NCI-H2227 (cell line): ENCODE data around the gene SERF2.

ENCODE experiments used
- DNase-seq: peaks from one replicate; lab custom pipeline; 2025; ENCODE audit not compliant: unreplicated experiment; lab: John Stamatoyannopoulos, UW

SERF2 gene

DNA sequence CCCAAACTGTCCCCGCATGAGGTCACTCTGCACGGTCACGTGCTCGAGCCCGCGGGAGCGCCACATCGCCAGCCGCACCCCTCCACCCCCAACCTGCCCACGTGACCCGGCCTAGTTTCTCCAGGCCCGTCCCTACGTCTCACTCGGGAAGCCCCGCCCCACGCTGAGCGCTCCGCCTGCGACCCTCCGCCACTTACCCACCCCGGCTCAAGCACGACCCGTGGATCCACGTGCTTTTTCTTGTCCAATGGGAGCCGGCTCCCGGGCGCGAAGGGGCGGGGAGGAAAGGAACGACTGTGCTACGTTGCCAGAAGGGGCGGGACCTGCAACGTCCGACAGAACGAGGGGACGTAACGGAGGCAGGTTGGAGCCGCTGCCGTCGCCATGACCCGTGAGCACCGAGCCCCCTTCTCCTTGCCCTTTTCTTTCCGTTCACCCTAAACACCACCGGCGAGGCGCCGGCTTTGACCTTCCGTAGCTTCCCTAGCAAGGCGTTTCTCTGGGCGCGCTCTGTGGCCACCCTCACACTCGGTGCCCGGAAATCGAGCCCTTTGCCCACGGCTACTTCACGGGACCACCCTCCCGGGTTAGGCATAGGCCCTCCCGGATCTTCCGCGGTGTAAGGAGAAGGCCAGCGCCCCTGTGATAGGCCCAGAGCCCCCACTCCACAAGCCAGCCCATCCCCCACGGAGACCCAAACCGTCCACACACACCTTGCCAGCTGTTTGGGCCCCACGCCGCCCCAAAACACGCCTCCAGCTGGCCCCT lies at the start of gene SERF2:
Gene SERF2 (plus strand): TSS at position 328 of the 768 bp plus-strand sequence. CDS start 57 bp downstream, at position 385.
- DNase-seq, result peak; percentile 98

GRCh38 chr15:43746245-43746902 lies 45.7 kb upstream of the SERF2 start, which contains the start of gene PDIA3:
TSS of gene PDIA3 (plus strand) at chr15:43746438. CDS start at chr15:43746540, 102 bp downstream.
- peak; percentile 91 for DNase-seq

GRCh38 chr15:43746903-43747309 lies 45.2 kb upstream of the SERF2 start:
- peak; percentile 46 for DNase-seq

GRCh38 chr15:43748376-43748775 lies 43.7 kb upstream of the SERF2 start:
- no peak for DNase-seq

- no peak for DNase-seq
Observed at GRCh38 chr15:43749690-43750345, 42.3 kb upstream of the SERF2 start.

DNA sequence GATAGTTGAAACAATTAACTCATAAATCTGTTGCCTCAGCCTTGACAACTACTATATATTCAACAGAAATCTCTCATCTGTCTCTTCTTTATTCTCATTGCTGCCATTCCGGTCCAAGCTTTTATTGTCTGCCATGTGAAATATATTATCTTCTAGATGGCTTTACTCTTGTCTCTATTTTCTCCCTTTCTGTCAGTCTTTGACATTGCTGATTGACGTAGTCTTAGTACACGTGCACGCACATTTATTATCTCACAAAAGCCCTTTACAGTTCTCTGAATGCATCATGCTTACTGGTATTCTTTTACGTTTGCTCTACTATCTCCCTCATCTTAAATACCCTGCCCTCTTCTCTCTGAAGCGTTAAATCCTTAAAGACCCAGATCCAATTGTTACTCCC lies 40.2 kb upstream of the SERF2 start:
- no peak for DNase-seq

DNA sequence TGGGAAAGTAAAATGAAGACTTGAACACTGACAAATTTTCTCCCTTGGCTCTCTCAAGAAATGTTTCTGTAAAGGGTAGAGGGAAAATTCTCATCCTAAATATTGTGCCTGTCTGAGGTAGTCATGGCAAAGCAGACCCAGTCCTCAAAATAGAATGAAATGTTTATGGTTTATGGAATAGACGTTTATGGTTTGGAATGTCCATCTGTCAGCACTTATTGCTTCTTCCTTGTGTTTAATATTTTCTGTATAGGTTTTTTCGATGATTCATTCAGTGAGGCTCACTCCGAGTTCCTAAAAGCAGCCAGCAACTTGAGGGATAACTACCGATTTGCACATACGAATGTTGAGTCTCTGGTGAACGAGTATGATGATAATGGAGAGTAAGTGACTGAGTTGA lies 29.3 kb upstream of the SERF2 start:
- no peak for DNase-seq

DNA sequence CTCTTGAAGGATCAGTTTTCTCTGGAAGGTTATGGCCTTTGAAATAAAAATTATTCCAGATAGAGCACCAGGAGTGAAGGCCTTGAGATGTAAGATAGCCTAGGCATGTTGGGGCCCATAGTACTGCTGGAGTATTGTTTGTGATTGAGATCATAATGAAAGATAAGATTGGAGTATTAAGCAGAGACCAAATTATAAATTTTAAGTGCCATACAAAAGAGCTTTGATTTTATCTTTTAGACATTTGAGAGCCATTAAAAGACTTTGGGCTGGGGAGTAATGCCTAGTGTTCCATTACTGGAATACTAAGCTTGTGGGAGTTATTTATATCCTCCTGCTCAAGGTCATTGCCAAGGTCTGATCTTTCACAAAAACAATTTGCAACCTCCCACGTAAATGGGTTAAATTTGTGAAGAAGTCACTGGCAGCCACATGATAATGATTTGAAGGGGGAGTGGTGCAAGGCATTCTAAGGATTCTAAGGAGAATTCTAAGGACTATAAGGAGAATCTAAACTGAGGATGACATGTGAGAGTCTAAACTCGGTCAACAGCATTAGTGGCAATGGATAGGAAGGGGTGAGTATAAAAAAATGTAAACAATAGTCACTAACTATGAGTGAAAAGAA lies 28.2 kb upstream of the SERF2 start:
- no peak for DNase-seq

- peak; percentile 59 for DNase-seq
Observed at GRCh38 chr15:43769584-43770228, 22.4 kb upstream of the SERF2 start.

DNA sequence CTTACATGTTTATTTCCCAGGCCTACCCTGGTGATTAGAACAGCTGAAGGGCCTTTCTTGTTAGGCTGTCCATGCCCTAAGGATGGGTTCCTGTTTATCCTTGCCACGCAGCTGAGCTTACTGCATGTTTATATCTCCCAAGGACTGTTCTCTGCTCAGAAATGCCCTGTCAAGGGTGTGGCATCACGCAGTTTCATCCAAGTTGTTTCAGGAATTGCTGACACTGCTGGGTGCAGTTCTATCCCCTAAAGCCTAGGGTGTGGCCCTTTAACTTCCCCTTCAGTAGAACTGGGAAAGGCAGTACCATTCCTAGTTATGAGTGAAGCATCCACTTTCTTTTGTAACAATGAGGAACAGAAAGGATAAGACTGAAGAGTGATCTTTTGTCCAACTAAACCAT lies 20.3 kb upstream of the SERF2 start:
- no peak for DNase-seq

- DNase-seq, result no peak
Observed at GRCh38 chr15:43772624-43773023, 19.5 kb upstream of the SERF2 start.

DNA sequence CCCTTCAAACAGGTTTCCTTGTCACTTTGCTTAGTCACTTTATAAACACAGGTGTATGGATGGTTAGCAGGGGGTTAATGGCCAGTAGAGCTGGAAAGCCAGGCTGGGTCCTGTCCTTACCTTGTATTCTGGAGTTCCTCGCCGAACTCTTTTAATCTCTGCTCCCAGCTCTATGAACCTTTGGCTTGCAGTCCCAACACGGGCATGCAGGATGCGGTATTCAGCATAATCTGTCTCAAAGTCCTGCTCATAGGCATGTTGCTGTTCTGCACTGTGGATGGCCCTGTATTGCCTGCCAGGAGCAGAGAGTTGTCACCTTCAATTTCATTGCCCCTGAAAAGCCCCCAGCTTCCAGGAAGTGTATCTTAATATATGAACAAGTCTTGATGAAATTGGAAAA lies 18.1 kb upstream of the SERF2 start:
- no peak for DNase-seq

GRCh38 chr15:43775411-43775965 lies 16.6 kb upstream of the SERF2 start:
- DNase-seq, result peak; percentile 47

- peak; percentile 30 for DNase-seq
Observed at GRCh38 chr15:43776101-43776717, 15.9 kb upstream of the SERF2 start.

- peak; percentile 77 for DNase-seq
Observed at GRCh38 chr15:43776718-43777266, 15.3 kb upstream of the SERF2 start, which contains the start of gene ELL3. TSS of gene ELL3 (minus strand) at chr15:43776966. CDS start at chr15:43776901, 65 bp downstream.

GRCh38 chr15:43777267-43777914 lies 14.7 kb upstream of the SERF2 start:
- DNase-seq, result peak; percentile 77

- DNase-seq, result no peak
Observed at GRCh38 chr15:43779016-43779415, 13.1 kb upstream of the SERF2 start.

DNA sequence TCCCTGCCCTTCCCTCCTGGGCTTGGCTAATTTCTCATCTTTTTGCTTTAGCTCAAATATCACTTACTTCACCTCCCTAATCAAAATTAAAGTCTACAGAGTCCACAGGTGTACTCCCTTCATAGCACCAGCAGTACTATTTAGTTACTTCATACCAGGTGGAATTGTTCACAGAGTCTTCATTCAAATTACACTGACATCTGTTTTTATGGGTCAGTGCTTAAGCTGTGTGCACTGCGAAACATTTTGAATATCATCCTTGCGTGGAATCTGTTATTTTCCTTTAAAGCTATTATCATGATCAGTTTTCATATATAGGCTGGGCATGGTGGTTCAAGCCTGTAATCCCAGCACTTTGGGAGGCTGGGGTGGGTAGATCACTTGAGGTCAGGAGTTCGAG lies 2.7 kb upstream of the SERF2 start:
- DNase-seq, result no peak

DNA sequence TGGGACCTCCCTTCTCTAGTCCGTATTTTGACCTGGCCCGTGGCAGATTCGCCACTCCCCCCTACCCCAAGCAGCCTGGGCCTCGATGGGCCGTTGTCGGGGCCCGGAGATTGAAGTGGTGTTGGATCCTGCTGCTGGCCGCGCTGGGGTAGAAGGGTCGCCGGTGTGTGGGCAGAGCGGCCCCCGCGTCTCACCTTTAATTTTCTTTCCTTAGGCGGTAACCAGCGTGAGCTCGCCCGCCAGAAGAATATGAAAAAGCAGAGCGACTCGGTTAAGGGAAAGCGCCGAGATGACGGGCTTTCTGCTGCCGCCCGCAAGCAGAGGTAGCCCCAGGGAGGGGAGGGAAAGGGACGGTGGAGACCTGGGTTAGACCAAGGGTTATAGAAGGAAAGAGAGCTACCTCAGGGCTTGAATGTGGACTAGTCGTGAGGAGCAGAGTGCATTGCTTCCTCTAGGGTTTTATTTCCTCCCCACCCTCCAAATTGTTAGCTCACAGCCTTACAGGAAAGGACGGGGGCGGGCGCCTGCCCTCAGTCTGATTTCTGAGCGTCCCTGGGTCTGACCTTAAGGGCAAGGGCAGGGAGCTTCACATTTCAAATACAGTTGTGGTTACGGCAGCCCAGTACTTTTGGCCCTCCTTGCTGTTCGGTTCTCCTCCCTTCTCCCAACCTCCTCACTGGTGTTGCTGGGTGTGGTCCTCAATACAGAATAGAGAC lies 799 bp downstream of the SERF2 start:
- DNase-seq, result no peak
